GM18526 (cell line): ENCODE results near the gene CNGB1.

Experiments
- POLR2A ChIP-seq: IDR thresholded peaks from 3 replicates; pipeline ENCODE4 v1.6.1; 2011; ENCODE audit not compliant: insufficient read length; ENCODE audit errors: extremely low read depth

The CNGB1 gene

DNA sequence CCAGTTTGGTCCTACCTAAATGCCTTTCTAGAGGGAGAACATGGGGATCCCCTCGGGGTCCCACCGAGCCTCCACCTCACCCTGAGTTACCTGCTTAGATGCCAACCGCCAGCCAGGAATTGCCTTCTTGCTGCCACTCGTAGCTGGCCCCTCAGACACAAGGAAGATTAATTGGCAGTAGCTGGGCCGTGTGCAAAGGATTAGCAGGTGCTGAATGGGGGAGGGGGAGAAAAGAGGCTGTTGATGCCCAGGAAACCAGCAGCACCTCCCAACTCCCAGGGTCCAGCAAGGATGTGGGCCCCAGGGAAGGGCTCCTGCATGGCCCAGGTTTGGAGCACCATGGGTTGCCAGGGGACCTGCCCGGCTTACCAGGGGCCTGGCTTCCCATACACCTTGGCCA, at the start of gene CNGB1:
Gene CNGB1, minus strand, starts transcription at position 159 of the 400 bp plus-strand sequence. CDS start 3,842 bp downstream, outside the sequence.
- TF ChIP-seq POLR2A: no peak

DNA sequence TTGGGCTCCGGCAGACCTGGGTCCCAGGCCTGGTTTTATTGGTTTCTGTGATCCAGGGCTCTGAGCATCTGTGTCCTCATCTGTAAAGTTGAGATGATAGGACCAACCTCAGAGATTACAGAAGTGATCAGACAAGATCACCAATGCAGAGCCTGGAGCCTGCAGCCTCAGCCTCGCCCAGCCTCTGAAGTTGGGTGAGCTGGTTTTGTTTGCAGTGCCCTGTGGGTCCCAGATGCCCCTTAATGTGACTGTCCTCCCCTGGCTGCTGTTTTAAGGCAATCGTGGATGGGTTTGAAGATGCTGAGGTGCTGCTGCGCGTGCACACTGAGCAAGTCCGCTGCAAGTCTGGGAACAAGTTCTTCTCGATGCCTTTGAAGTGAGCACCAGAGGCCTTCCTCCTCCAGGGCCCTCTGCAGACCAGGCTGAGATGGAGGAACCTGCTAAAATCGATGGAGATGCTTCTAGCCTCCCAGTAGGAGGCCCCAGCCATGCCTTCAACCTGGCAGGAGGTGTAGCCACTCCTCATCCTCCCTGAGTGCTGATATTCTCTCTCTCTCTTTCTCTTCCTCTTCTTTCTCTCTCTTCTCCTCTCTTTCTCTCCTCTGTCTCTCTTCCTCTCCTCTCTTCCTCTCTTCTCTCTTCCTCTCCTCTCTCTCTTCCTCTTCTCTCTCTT, 49.1 kb upstream of the CNGB1 start:
- TF ChIP-seq POLR2A: no peak

DNA sequence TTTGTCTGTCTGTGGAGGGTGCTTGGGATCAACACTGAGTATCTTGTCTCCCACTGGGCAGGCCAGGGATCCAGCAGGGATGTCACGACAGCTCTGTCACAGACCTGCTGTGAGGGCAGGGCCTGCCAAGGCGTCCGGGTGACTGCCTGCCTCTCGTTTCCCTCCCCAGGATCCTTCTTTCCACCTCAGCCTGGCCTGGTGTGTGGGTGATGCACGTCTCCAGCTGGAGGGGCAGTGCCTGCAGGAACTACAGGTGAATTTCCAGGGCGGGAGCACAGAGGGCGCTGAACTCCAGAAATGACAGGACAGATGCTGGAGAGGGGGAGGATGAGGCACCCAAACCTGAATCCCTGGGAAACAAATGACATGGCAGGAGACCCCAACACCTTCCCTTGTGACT, 47.9 kb upstream of the CNGB1 start:
- TF ChIP-seq POLR2A: no peak

DNA sequence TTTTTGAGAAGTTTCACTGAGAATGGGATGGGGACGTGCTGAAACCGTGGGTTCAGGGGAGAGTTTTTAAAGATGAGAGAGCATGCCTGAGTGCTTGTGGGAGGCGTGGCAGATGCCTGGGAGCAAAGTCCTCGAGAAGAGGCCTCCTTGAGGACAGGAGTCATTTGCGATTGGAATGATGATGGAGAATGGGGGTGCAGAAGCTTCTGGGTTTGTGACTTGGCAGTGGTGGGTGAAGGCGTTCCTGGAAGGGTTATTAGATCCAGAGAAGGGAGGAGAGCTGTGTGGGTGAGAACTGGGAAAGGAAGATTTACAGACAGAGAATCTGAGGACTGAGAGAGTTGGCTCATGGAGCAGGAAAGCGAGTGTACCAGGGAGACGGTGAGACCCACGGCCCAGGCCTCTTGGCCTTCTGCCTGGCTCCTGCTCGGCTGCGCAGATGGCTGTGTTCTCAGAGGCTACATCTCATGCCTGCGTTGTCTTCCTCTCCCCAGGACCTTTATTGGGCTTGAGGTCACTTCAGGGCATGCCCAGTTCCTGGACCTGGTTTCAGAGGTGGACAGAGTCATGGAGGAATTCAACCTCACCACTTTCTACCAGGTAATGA, 46.0 kb upstream of the CNGB1 start:
- TF ChIP-seq POLR2A: no peak

DNA sequence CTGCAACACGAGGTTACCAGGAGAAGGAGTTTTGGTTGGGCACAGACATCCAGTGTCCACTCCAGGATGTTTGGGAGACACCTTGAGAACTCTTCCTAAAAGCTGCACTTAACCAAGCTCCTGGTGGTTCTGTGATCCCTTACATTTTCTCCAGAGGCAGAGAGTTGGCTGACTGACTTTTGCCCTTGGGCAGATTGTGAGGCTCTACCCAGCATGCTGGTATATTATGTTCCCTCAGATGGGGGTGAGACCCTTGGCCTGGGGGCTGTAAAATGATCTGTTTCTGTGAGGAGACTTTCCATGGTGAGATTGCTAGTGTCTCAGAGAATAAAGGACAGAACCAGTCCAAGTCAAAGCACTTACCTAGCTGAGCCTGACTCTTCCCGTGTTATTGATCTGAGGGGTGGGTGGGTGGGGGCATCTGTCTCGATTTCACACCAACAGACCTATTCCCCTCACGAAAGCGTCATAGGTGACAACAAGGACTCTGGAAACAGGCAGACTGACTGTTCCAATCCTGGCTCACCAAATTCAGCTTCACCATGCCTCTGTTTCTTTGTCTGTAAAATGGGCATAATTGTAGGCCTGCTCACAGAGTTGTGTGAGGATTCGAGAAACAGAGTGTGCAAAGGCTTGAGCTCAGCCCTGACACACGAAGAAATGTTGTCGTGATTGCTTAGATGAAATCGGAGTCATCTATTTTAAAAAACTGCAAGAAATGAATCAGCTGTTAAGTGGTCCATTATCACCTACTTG, 42.5 kb upstream of the CNGB1 start:
- TF ChIP-seq POLR2A: no peak

DNA sequence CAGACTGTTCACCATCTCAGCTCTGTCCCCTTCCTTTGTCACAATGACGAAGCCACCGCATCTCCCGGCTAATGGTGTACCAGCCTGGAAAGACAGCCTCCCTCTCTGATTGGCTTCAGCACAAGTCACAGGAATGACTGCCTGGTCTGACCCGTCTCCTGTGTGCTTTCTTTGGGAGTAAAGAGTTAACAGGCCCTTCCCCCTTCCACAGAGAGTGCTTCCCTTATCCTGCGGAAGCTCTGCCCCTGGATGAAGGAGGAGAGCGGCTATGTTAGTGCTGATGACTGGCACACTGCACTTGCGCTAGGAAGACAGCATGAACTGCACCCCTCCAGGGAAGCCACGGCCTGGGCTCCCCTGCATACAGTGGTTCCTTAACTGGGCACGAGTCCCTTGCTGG, 41.6 kb upstream of the CNGB1 start:
- no peak for TF ChIP-seq POLR2A

DNA sequence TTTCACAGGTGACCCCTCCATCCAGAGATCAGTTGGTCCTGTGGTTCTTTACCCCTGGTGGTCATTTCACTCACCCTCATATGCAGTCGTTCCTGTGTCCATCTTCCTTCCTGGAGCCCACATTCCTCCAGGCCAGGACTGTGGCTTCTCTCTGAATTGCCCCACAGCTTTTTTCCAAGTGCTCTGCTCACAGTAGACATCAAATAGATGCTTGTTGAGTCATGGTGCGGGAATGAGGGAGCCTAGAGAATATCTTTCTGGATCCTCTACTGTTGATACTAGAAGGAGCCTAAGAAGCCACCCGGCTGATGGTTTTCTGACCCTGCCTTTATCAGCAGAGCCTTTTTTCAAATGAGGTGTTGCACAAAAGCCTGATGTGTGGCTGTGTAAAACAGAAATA, 40.7 kb upstream of the CNGB1 start:
- no peak for TF ChIP-seq POLR2A

DNA sequence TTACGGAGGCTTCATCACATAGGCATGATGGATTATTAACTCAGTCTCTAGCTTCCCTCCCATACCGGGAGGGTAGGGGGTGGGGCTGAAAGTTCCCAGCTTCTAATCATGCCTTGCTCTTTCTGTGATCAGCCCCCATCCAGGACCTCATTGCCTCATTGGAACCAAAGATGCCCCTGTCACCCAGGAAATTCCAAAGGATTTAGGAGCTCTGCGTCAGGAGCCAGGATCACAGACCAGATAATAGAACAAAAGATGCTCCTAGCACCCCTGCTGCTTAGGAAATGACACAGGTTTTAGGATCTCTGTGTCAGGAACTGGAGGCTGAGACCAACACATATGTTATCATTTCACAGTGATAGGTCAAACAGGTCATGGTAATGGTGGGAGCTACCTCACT, 40.0 kb upstream of the CNGB1 start:
- no peak for TF ChIP-seq POLR2A

DNA sequence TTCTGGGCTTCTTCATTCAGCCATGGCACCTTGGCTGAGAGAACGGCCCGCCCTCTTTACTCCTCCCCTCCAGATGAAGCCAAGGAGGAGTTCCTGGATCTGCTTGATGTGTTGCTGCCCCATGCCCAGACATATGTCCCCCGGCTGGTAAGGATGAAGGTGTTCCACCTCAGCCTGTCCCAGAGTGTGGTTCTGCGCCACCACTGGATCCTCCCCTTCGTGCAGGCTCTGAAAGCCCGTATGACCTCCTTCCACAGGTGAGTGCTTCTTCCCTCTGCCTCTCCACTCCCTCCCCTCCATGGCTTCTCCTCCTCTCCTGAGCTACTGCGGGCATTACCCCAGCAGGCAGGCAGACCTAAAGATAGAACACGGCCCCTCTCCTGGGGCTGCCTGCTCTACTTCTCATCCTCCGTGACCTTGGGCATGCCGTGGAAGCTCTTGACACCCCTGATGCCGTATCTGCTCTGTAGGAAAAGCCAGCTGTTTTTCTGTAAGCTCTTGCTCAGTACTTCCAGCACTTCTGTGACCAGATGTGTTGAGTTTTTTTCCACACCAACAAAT, 39.0 kb upstream of the CNGB1 start:
- no peak for TF ChIP-seq POLR2A

DNA sequence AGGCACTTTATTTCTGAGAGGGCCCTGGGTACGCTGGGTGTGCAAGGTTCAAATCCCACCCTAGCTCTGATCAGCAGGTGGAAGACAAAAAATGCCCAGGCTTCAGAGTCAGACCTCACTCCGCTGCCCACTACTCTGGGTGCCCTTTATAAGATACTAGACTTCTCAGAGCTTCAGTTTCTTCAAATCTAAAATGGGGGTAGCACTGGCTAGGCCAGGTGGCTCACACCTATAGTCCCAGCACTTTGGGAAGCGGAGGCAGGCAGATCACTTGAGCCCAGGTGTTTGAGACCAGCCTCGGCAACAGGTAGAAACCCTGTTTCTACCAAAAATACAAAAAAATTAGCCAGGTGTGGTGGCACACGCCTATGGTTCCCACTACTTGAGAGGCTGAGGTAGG, 32.0 kb upstream of the CNGB1 start:
- no peak for TF ChIP-seq POLR2A

DNA sequence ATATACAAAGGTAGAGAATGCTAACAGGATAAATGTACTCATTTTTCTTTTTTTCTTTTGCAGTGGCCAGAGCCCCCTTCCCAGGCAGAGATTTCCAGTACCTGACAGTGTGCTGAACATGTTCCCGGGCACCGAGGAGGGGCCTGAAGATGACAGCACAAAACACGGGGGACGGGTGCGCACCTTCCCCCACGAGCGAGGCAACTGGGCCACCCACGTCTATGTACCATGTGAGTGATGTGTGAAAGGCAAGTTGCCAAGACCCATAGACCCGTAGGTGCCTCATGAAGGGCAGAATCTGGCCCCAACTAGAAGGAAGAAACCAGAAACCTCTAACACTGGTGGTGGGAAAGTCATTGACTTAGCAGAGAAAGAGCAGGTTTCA, 31.5 kb upstream of the CNGB1 start:
- TF ChIP-seq POLR2A: no peak

DNA sequence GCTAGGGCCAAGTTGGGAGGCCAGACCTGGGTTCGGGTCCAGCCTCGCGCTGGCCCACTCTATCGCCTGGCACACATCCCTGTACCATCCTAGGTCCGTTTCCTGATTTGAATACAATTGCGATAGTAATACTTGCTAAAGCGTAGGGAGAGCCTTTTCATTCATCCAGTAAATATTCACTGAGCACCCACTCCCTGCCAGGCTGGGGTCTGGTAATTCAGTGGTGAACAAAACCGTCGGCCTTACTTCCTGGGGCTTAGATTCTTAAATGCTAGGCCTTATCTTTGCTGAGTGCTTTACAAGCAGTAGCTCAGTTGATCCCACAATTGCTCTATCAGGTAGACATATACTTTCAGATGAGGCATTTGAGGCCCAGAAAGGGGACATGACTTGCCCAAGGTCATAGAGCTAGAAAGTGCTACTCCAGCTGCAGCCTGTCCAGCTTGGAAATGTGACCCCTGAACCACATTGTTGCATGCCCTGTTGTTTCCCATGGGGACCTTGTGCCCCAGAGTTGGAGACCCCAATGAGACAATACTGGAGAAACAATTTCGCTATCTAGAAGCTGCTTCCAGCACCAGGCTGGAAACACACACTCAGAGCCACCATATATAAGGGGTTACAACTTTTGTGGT, 31.0 kb upstream of the CNGB1 start:
- TF ChIP-seq POLR2A: no peak

DNA sequence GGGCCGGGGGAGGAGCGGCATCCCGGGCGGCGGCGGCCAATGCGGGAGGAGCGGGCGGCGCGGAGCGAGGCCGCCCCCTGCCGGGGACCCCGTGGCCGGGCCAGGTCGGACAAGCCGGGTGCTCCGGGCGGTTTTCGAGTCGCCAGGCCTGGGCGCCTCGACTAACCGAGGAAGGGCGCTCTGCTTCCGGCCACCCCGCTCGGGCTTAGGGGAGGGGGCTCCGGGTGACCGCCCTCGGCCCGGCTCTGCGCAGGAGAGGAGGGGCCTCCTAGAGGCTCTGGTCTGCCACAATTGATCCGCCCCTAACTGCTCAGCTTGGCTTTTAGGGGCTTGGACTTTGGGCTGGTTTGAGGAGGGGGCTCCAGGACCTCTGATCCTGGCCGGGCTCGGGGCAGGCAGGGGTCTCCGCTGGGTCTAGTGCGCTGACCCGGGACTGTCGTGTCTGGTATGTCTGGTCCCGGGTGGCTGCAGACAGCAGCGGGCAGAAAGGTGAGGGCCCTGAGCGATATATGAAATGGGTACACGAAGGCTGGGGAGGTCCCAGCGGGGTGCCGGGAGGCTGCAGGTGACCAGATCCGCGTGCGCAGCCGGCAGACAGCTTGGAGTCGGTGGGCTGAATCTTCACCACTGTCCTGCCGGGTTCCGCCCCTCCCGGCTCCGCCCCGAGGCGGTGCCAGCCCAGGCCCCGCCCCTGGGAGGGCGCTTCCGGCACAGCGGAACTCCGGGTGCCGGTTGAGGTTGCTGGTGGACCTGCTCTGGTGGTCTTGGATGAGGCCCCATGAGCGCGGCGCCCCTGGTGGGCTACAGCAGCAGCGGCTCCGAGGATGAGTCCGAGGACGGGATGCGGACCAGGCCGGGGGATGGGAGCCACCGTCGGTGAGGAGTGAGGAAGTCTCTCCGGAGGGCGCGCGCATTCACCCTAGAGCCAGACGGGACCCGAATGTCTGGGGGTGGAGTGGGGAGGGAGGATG, 30.1 kb upstream of the CNGB1 start, which contains the start of gene USB1:
Gene USB1, plus strand, starts transcription at position 702 of the 971 bp plus-strand sequence. Its CDS starts 77 bp downstream, at position 779.
- peak; percentile 86 for TF ChIP-seq POLR2A

DNA sequence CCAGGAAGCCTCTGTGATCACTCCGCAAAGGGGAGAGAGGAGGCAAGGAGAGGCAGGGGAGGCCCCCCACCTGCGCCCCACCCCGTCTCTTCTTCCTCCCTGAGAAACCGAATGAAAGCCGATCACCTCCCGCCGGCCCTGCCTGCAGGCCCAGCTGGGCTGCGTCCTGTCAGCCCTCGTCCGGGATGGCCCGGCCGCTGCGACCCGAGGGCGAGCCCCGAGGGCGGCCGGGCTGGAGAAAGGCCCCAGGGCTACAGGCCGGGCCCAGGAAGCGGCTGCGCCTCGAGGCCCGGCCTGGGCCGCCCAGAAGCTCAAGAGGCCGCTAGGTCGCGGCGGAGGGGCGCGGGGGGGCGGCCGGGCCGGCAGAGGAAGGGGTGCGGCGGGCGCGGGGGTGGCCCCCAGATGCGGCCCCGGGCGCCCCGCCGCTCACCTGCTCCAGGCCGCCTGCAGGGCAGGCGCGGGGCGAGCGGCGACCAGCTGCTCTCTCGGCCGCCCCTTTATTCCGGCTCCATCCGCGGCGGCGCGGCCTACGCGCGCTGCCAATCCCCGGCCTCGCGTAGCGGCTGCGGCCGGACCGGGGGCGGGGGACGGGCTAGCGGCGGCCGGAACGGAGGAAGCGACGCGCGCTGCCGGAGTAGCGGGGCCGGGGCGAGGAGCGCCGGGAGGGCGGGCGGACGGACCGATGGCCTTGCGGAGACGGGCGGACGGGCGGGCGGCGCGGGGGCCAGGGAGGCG, 29.2 kb upstream of the CNGB1 start, which contains the start of gene ZNF319:
Gene ZNF319, minus strand, starts transcription at position 702 of the 735 bp plus-strand sequence. CDS start 2,407 bp downstream, outside the sequence.
- TF ChIP-seq POLR2A: no peak
